Measurements from ENCODE around the gene EIF2AK3. TPM values are rescaled to one million over a fixed set of nuclear protein-coding genes. Genes with fewer than 3 reads are reported as not detected.

Gene EIF2AK3
- total RNA-seq, 1 experiment from 2014 or later, result 19.3 TPM

DNA sequence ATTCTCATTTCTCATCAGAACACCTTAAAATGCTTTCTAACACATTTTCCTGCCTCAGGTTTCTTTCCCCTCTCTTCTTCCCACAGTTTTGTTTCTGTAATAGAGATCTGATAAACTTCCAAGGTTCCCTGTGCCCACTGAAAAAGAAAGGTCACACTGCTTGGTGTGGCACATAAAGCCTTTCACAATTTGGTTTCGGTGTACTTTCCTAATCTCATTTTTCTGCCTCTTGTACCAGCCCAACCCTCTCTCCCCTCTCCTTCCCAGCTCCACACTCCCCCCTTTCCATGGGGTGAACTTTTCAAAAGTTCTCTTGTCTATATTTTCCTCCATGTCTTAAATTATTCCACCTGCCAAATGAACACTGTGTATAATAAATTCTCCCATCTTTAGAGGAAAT lies 7.2 kb downstream of the EIF2AK3 start:
- H4K91ac ChIP-seq (ENCODE audit: insufficient read length, low read depth, low read length), result no peak overlapping the region
- H3K36me3 Mint-ChIP-seq (ENCODE audit: insufficient read depth in 1 of 3, low read depth in 3 of 3), result no peaks in the 10 kb centered on the region
- no peak overlapping the region for H3K4ac ChIP-seq (ENCODE audit: low read depth, low read length)
- no peak overlapping the region for H3K27ac ChIP-seq (ENCODE audit: insufficient read length, low read depth, low read length)
- peaks cover 8% of the 10 kb centered on the region; the same call in 1 of the 2 replicates for H3K4me1 ChIP-seq (ENCODE audit: insufficient read depth, low read length)
- peak overlapping the region in 1 of 3 experiments; percentile 27; a peak in 2 of 7 replicates for H3K27ac Mint-ChIP-seq
- no peak overlapping the region for H2BK20ac ChIP-seq (ENCODE audit: low read depth, low read length, poor library complexity, severe bottlenecking)
- no peak overlapping the region for H2AFZ ChIP-seq (ENCODE audit: low read length)
- WGBS (ENCODE audit: extremely low coverage, insufficient read length, low lambda C conversion rate), result no CpG with 5 or more reads among the region's 1 CpG
- no peaks in the 10 kb centered on the region for H3K79me1 ChIP-seq (ENCODE audit: insufficient read depth, low read depth, low read length, poor library complexity, severe bottlenecking)
- no peak overlapping the region for H3K4me2 ChIP-seq (ENCODE audit: insufficient read depth, insufficient read length, low read length)
- H3K18ac ChIP-seq (ENCODE audit: insufficient read length, low read depth, low read length), result no peak overlapping the region
- DNase-seq, result no peak
- no peaks in the 10 kb centered on the region for H3K27me3 Mint-ChIP-seq (ENCODE audit: low read depth)
- H3K4me1 Mint-ChIP-seq, result peaks cover 0 to 5% of the 10 kb centered on the region in 2 experiments; a peak in 1 of 4 replicates
- H4K20me1 ChIP-seq (ENCODE audit: control insufficient read depth, insufficient read depth, insufficient read length), result no peaks in the 10 kb centered on the region
- TF ChIP-seq, protein P1, sequence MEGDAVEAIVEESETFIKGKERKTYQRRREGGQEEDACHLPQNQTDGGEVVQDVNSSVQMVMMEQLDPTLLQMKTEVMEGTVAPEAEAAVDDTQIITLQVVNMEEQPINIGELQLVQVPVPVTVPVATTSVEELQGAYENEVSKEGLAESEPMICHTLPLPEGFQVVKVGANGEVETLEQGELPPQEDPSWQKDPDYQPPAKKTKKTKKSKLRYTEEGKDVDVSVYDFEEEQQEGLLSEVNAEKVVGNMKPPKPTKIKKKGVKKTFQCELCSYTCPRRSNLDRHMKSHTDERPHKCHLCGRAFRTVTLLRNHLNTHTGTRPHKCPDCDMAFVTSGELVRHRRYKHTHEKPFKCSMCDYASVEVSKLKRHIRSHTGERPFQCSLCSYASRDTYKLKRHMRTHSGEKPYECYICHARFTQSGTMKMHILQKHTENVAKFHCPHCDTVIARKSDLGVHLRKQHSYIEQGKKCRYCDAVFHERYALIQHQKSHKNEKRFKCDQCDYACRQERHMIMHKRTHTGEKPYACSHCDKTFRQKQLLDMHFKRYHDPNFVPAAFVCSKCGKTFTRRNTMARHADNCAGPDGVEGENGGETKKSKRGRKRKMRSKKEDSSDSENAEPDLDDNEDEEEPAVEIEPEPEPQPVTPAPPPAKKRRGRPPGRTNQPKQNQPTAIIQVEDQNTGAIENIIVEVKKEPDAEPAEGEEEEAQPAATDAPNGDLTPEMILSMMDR (conservative IDR thresholded peaks at IDR 0.05), result no peak
- H3K56ac ChIP-seq (ENCODE audit: insufficient read length, low read depth, low read length), result no peak overlapping the region
- no peak overlapping the region for H4K5ac ChIP-seq (ENCODE audit: insufficient read length, low read depth, low read length)
- H2BK15ac ChIP-seq (ENCODE audit: low read depth, low read length), result no peak overlapping the region
- no peak overlapping the region for H2BK12ac ChIP-seq (ENCODE audit: insufficient read length, low read depth, low read length)
- H3T11ph ChIP-seq (ENCODE audit: low read length), result no peak overlapping the region
- no peak overlapping the region for H2BK5ac ChIP-seq (ENCODE audit: insufficient read length, low read length)
- no peaks in the 10 kb centered on the region for H3K27me3 ChIP-seq (ENCODE audit: insufficient read depth, low read length)
- no peak overlapping the region for H3K14ac ChIP-seq (ENCODE audit: insufficient read depth, low read length)
- no peak overlapping the region for H3K23ac ChIP-seq (ENCODE audit: insufficient read length, low read depth, low read length)
- H3K79me2 ChIP-seq (ENCODE audit: insufficient read depth, low read length), result peaks cover 11% of the 10 kb centered on the region; the same call in 1 of the 2 replicates
- H3K9ac ChIP-seq (ENCODE audit: extremely low read depth, insufficient read length, low read length), result no peak overlapping the region
- no peak overlapping the region for H4K8ac ChIP-seq (replicated peaks; ENCODE audit: insufficient read length, low read depth, low read length)
- no peaks in the 10 kb centered on the region for H3K9me3 ChIP-seq (ENCODE audit: control insufficient read depth, low read depth, low read length)
- H2BK120ac ChIP-seq (ENCODE audit: low read depth, low read length, poor library complexity, severe bottlenecking), result no peak overlapping the region
- no peaks in the 10 kb centered on the region for H3K9me3 Mint-ChIP-seq
- no peak overlapping the region for H2AK5ac ChIP-seq (ENCODE audit: insufficient read length, low read length)
- H3K4me3 Mint-ChIP-seq, result no peak overlapping the region
- H3K23me2 ChIP-seq (ENCODE audit: insufficient read length, low read depth, low read length, poor library complexity, severe bottlenecking), result no peaks in the 10 kb centered on the region
